Measurements from ENCODE around the gene FEZF2. TPM values are rescaled to one million over a fixed set of nuclear protein-coding genes. Genes with fewer than 3 reads are reported as not detected.

FEZF2 gene
- total and polyA plus RNA-seq, 7 experiments from 2014 or later: not detected

- intact Hi-C loops (cut with micrococcal nuclease): no loop called here
- POLR2A ChIA-PET: no interaction called here
These were observed 32.2 kb upstream of the FEZF2 start for GRCh38 chr3:62405566-62405965.

GRCh38 chr3:62405135-62405534 lies 31.8 kb upstream of the FEZF2 start:
- ATAC-seq: no peak
- POLR2A ChIA-PET: no interaction called here
- Histone ChIP-seq H3K27ac (ENCODE audit: low read depth, low read length) (no peak overlapping the region), H3K27me3 (ENCODE audit: control insufficient read depth in 2 of 2, insufficient read depth in 2 of 2, low read length in 2 of 2) (no peaks in the 10 kb centered on the region), H3K36me3 (ENCODE audit: control insufficient read depth in 2 of 3, insufficient read depth in 3 of 3, low read length in 3 of 3) (no peaks in the 10 kb centered on the region), H3K4me3 (ENCODE audit: low read length) (no peak overlapping the region), H3K9me3 (ENCODE audit: control insufficient read depth in 2 of 3, low read length in 3 of 3) (no peaks in the 10 kb centered on the region), H3K4me1 (ENCODE audit: control insufficient read depth in 2 of 2, insufficient read depth in 2 of 2, low read length in 2 of 2) (no peaks in the 10 kb centered on the region)
- Mint-ChIP-seq H3K4me1 (no peaks in the 10 kb centered on the region), H3K9me3 (peaks cover 0 to 1% (median 0%) of the 10 kb centered on the region in 11 donors), H3K27ac (no peak overlapping the region), H3K36me3 (no peaks in the 10 kb centered on the region), H3K4me3 (no peak overlapping the region), H3K27me3 (peaks cover 6 to 17% (median 15%) of the 10 kb centered on the region in 5 donors)
- CTCF ChIA-PET: no interaction called here
- intact Hi-C loops (cut with micrococcal nuclease): no loop called here
- no peak for DNase-seq

More at GRCh38 chr3:62405566-62405965, 32.2 kb upstream of the FEZF2 start:
- no peak for DNase-seq
- CTCF ChIA-PET: no interaction called here
- no peaks in the 10 kb centered on the region for H3K36me3 ChIP-seq (ENCODE audit: control insufficient read depth in 2 of 3, insufficient read depth in 3 of 3, low read length in 3 of 3)
- Mint-ChIP-seq H3K9me3 (peaks cover 0 to 1% (median 0%) of the 10 kb centered on the region in 11 donors), H3K4me3 (no peak overlapping the region), H3K27ac (no peak overlapping the region), H3K36me3 (no peaks in the 10 kb centered on the region), H3K4me1 (no peaks in the 10 kb centered on the region), H3K27me3 (peaks cover 6 to 17% (median 15%) of the 10 kb centered on the region in 5 donors)
- no peak for ATAC-seq
- no peaks in the 10 kb centered on the region for H3K27me3 ChIP-seq (ENCODE audit: control insufficient read depth in 2 of 2, insufficient read depth in 2 of 2, low read length in 2 of 2)
- no peaks in the 10 kb centered on the region for H3K4me1 ChIP-seq (ENCODE audit: control insufficient read depth in 2 of 2, insufficient read depth in 2 of 2, low read length in 2 of 2)
- no peak overlapping the region for H3K4me3 ChIP-seq (ENCODE audit: low read length)
- H3K9me3 ChIP-seq (ENCODE audit: control insufficient read depth in 2 of 3, low read length in 3 of 3): no peaks in the 10 kb centered on the region
- H3K27ac ChIP-seq (ENCODE audit: low read depth, low read length): no peak overlapping the region

GRCh38 chr3:62404321-62404720 lies 31.0 kb upstream of the FEZF2 start:
- POLR2A ChIA-PET: no interaction called here
- intact Hi-C loops (cut with micrococcal nuclease): no loop called here
- DNase-seq (no peak), ATAC-seq (no peak)
- Histone ChIP-seq H3K27ac (ENCODE audit: low read depth, low read length) (no peak overlapping the region), H3K36me3 (ENCODE audit: control insufficient read depth in 2 of 3, insufficient read depth in 3 of 3, low read length in 3 of 3) (no peaks in the 10 kb centered on the region), H3K27me3 (ENCODE audit: control insufficient read depth in 2 of 2, insufficient read depth in 2 of 2, low read length in 2 of 2) (no peaks in the 10 kb centered on the region), H3K4me3 (ENCODE audit: low read length) (no peak overlapping the region), H3K4me1 (ENCODE audit: control insufficient read depth in 2 of 2, insufficient read depth in 2 of 2, low read length in 2 of 2) (no peaks in the 10 kb centered on the region), H3K9me3 (ENCODE audit: control insufficient read depth in 2 of 3, low read length in 3 of 3) (no peaks in the 10 kb centered on the region)
- Mint-ChIP-seq H3K4me3 (no peak overlapping the region), H3K27me3 (peaks cover 6 to 23% (median 17%) of the 10 kb centered on the region in 5 donors), H3K27ac (no peak overlapping the region), H3K36me3 (no peaks in the 10 kb centered on the region), H3K4me1 (no peaks in the 10 kb centered on the region), H3K9me3 (no peaks in the 10 kb centered on the region)
- CTCF ChIA-PET: no interaction called here

GRCh38 chr3:62403765-62404164 lies 30.4 kb upstream of the FEZF2 start:
- no peaks in the 10 kb centered on the region for H3K4me1 Mint-ChIP-seq
- Histone ChIP-seq H3K4me1 (ENCODE audit: control insufficient read depth in 2 of 2, insufficient read depth in 2 of 2, low read length in 2 of 2) (no peaks in the 10 kb centered on the region), H3K27ac (ENCODE audit: low read depth, low read length) (no peak overlapping the region), H3K4me3 (ENCODE audit: low read length) (no peak overlapping the region), H3K9me3 (ENCODE audit: control insufficient read depth in 2 of 3, low read length in 3 of 3) (no peaks in the 10 kb centered on the region), H3K36me3 (ENCODE audit: control insufficient read depth in 2 of 3, insufficient read depth in 3 of 3, low read length in 3 of 3) (no peaks in the 10 kb centered on the region), H3K27me3 (ENCODE audit: control insufficient read depth in 2 of 2, insufficient read depth in 2 of 2, low read length in 2 of 2) (no peaks in the 10 kb centered on the region)
- ATAC-seq (no peak), DNase-seq (no peak)
- H3K27ac Mint-ChIP-seq: no peak overlapping the region
- H3K36me3 Mint-ChIP-seq: no peaks in the 10 kb centered on the region
- no peaks in the 10 kb centered on the region for H3K9me3 Mint-ChIP-seq
- CTCF ChIA-PET: no interaction called here
- no peak overlapping the region for H3K4me3 Mint-ChIP-seq
- intact Hi-C loops (cut with micrococcal nuclease): no loop called here
- POLR2A ChIA-PET: no interaction called here
- peaks cover 6 to 25% (median 17%) of the 10 kb centered on the region in 5 donors for H3K27me3 Mint-ChIP-seq

GRCh38 chr3:62392626-62393292 lies 19.4 kb upstream of the FEZF2 start:
- Mint-ChIP-seq H3K9me3 (peaks cover 0 to 12% (median 2%) of the 10 kb centered on the region in 11 donors), H3K27ac (no peak overlapping the region), H3K36me3 (peaks cover 0 to 7% (median 0%) of the 10 kb centered on the region in 5 donors), H3K4me1 (peaks cover 0 to 5% (median 0%) of the 10 kb centered on the region in 7 donors), H3K27me3 (peaks cover 0 to 41% (median 20%) of the 10 kb centered on the region in 5 donors), H3K4me3 (no peak overlapping the region)
- Histone ChIP-seq H3K9me3 (ENCODE audit: control insufficient read depth in 2 of 3, low read length in 3 of 3) (no peaks in the 10 kb centered on the region), H3K36me3 (ENCODE audit: control insufficient read depth in 2 of 3, insufficient read depth in 3 of 3, low read length in 3 of 3) (no peaks in the 10 kb centered on the region), H3K4me1 (ENCODE audit: control insufficient read depth in 2 of 2, insufficient read depth in 2 of 2, low read length in 2 of 2) (no peaks in the 10 kb centered on the region), H3K27ac (ENCODE audit: low read depth, low read length) (no peak overlapping the region), H3K27me3 (ENCODE audit: control insufficient read depth in 2 of 2, insufficient read depth in 2 of 2, low read length in 2 of 2) (no peaks in the 10 kb centered on the region), H3K4me3 (ENCODE audit: low read length) (no peak overlapping the region)
- ChIA-PET POLR2A (no interaction called here), CTCF (no interaction called here)
- intact Hi-C loops (cut with micrococcal nuclease): no loop called here
- DNase-seq (no peak), ATAC-seq (no peak)

GRCh38 chr3:62387251-62387650 lies 13.9 kb upstream of the FEZF2 start:
- Mint-ChIP-seq H3K27ac (no peak overlapping the region), H3K4me3 (no peak overlapping the region), H3K9me3 (peaks cover 0 to 12% (median 3%) of the 10 kb centered on the region in 11 donors), H3K4me1 (peaks cover 0 to 5% (median 0%) of the 10 kb centered on the region in 7 donors), H3K36me3 (no peaks in the 10 kb centered on the region), H3K27me3 (peaks cover under 1 to 36% (median 26%) of the 10 kb centered on the region in 5 donors)
- DNase-seq (no peak), ATAC-seq (no peak)
- no peak overlapping the region for H3K4me3 ChIP-seq (ENCODE audit: low read length)
- H3K27ac ChIP-seq (ENCODE audit: low read depth, low read length): no peak overlapping the region
- ChIA-PET POLR2A (no interaction called here), CTCF (no interaction called here)
- no peaks in the 10 kb centered on the region for H3K36me3 ChIP-seq (ENCODE audit: control insufficient read depth in 2 of 3, insufficient read depth in 3 of 3, low read length in 3 of 3)
- no peaks in the 10 kb centered on the region for H3K27me3 ChIP-seq (ENCODE audit: control insufficient read depth in 2 of 2, insufficient read depth in 2 of 2, low read length in 2 of 2)
- no peaks in the 10 kb centered on the region for H3K4me1 ChIP-seq (ENCODE audit: control insufficient read depth in 2 of 2, insufficient read depth in 2 of 2, low read length in 2 of 2)
- H3K9me3 ChIP-seq (ENCODE audit: control insufficient read depth in 2 of 3, low read length in 3 of 3): no peaks in the 10 kb centered on the region
- intact Hi-C loops (cut with micrococcal nuclease): no loop called here

- H3K4me3 ChIP-seq (ENCODE audit: low read length): no peak overlapping the region
- H3K4me1 ChIP-seq (ENCODE audit: control insufficient read depth in 2 of 2, insufficient read depth in 2 of 2, low read length in 2 of 2): no peaks in the 10 kb centered on the region
- Mint-ChIP-seq H3K9me3 (peaks cover 0 to 15% (median 6%) of the 10 kb centered on the region in 11 donors), H3K4me3 (no peak overlapping the region), H3K36me3 (peaks cover 0 to 5% (median 4%) of the 10 kb centered on the region in 5 donors), H3K27ac (no peak overlapping the region), H3K27me3 (peaks cover 71 to 87% (median 75%) of the 10 kb centered on the region in 5 donors), H3K4me1 (peaks cover 0 to 9% (median under 1%) of the 10 kb centered on the region in 7 donors)
- DNase-seq (no peak), ATAC-seq (no peak)
- no peaks in the 10 kb centered on the region for H3K9me3 ChIP-seq (ENCODE audit: control insufficient read depth in 2 of 3, low read length in 3 of 3)
- ChIA-PET POLR2A (no interaction called here), CTCF (no interaction called here)
- no peak overlapping the region for H3K27ac ChIP-seq (ENCODE audit: low read depth, low read length)
- no peaks in the 10 kb centered on the region for H3K36me3 ChIP-seq (ENCODE audit: control insufficient read depth in 2 of 3, insufficient read depth in 3 of 3, low read length in 3 of 3)
- H3K27me3 ChIP-seq (ENCODE audit: control insufficient read depth in 2 of 2, insufficient read depth in 2 of 2, low read length in 2 of 2): peaks cover 0 to 6% of the 10 kb centered on the region in 2 donors
- intact Hi-C loops (cut with micrococcal nuclease): no loop called here
These were observed 6.0 kb upstream of the FEZF2 start for GRCh38 chr3:62379321-62379798.
